HG03064 (cell line): ENCODE results near the gene GANAB.
"Not testable (repeated sequence)": the region's sequence is repeated elsewhere in the genome, so short reads cannot be mapped to it uniquely, and the experiment has no call there.

ENCODE experiments used
- ATAC-seq: cut with Tn5 transposase; IDR thresholded peaks from one replicate; pipeline ENCODE4 v1.9.1; 2021; ENCODE audit warnings: low read depth; ENCODE audit not compliant: unreplicated experiment

Gene GANAB

DNA sequence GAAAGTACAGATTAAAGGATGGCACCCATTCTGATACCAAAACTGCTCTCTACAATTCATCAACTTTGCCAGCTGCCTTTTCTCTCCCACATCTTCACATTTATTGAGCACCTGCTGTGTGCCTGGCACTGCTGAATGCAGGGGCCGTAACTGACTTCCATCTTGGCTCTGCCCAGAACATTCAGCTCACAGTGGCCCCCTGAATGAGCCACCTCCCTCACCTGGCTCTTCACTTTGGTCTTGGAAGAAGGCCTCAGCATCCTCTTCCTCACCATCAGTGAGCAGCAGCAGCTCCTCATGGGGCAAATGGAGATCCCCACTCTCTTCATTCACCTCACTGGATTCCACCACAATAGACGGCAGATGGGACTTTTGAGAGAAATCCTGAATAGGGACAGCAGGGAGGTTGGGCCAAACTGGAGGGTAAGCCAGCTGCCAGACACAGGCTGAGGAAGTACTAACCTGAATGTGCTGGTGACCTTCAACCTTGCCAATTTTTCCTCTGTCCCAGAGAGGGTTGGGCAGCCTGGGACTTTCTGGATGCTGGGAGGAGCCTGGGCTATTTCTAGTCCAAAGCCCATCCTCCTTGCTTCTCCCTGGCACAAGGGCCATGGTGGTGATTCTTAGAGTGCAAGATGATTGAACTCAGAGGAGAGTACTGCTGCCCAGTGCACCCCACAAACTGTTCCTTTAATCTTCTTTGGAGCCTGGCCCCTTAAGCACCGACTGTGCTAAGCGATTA lies 23.2 kb upstream of the GANAB start:
- ATAC-seq = no peak

DNA sequence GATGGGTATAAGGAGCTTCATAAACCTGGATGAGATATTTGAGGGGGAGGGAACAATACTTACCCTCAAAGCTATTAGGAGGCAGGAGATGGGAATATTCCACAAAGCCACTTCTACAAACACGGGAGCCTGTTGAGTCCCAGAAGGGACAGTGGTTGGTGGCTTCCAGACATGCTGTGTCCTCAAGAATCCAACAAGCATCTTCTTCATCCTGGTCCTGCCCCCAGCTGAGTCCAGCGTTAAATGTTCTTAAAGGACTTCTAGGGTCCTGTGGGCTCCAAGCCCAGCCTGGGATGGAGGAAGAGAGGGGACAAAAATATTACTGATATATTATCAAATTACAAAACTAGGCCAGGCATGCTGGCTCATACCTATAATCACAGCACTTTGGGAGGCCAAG lies 21.0 kb upstream of the GANAB start:
- no peak for ATAC-seq

DNA sequence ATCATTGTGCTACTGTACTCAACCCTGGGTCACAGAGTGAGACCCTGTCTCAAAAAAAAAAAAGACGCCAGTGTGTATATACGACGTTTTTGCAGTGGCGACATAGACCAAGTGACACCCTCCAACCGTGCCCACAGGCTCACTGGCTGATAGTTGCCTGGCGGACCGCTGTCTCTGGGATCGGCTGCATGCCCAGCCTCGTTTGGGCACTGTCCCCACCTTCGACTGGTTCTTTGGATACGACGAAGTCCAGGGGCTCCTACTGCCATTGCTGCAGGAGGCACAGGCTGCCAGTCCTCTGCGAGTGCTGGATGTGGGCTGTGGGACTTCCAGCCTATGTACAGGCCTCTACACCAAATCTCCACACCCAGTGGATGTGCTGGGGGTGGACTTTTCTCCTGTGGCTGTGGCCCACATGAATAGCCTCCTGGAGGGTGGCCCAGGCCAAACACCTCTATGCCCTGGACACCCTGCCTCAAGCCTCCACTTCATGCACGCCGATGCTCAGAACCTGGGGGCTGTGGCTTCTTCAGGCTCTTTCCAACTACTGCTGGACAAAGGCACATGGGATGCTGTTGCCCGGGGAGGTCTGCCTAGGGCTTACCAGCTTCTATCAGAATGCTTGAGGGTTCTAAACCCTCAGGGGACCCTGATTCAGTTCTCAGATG lies 20.0 kb upstream of the GANAB start:
- ATAC-seq = no peak

DNA sequence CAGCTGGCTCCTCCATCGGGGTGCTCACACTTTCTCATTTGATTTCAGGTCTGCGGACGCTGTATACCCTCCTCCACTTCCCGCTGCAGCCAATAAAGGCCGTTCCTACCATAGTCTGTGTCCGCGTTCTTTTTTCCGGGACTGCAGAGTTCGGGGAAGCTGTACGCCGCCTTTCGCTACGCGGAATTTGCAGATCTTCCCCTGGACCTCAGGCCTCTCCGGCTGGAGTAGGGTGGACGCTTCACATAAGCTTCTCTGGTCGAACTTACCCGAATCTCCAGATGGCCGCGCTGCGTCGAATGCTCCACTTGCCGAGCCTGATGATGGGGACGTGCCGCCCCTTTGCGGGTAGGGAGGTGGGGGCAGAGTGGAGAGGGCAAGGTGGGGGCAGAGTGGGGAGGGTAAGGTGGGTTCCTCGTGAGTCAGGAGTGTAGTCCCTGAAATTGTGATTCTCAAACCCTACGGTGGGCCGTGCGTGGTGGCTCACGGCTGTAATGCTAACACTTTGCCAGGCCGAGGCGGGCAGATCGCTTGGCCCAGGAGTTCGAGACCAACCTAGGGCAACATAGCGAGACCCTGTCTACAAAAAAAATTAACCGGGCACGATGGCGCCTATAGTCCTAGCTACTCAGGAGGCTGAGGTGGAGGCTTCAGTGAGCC lies 19.3 kb upstream of the GANAB start:
- no peak for ATAC-seq

DNA sequence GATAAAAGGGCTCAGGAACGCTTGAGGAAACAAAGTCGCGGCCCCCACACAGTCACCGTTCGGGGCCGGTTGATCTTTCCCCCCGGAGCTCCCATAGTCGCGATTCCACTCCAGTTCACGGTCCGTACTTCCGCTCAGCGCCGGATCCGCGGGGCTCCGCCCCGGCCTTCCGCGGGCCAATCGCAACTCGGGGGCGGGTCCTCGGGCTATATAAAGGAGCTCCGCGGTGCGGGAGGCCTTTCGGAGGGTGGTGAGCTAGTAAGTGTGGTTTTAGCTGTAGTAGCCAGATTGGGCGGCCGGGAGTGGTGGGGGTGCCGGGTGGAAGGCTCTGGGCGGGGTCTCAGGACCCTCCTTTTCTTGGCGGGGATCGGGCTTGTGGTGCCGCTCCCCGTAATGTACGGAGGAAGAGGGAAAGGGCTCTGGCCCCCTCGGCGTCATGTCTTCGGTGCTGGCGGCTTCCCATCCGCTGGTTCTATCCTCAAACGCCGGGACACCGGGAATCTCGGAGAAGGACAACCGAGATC lies 18.7 kb upstream of the GANAB start, which contains the start of the genes C11orf98 and CSKMT:
C11orf98 (minus strand) TSS at position 136 of the 524 bp plus-strand sequence; CDS start at position 95, 41 bp downstream.
CSKMT (plus strand) TSS at position 238 of the 524 bp plus-strand sequence. CDS start 568 bp downstream, outside the sequence.
- ATAC-seq = peak; percentile 74

DNA sequence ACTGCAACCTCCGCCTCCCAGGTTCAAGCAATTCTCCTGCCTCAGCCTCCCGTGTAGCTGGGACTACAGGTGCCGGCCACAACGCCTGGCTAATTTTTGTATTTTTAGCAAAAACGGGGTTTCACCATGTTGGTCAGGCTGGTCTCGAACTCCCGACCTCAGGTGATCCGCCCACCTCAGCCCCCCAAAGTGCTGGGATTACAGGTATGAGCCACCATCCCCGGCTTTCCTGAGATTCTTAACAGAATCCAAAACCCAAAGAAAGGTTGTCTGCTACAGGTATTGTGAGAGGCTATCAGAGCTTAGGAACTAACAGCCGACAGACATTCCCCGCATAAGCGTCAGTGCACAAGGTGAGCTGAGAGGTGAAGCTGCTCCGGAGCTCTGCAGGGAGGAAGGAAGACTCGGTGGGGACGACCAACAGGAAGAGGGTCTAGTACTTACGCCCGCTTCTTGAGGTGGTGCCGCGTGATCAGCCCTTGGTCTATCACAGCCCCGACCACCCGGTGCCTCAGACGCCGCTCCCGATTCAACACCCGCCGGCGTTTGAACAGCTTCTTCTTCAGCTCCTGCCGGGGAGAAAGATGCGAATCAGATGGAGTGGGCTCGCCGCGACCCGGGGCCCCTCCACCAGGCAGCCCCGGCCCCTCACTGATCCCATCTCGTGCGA lies 18.1 kb upstream of the GANAB start:
- ATAC-seq = peak; percentile 29

DNA sequence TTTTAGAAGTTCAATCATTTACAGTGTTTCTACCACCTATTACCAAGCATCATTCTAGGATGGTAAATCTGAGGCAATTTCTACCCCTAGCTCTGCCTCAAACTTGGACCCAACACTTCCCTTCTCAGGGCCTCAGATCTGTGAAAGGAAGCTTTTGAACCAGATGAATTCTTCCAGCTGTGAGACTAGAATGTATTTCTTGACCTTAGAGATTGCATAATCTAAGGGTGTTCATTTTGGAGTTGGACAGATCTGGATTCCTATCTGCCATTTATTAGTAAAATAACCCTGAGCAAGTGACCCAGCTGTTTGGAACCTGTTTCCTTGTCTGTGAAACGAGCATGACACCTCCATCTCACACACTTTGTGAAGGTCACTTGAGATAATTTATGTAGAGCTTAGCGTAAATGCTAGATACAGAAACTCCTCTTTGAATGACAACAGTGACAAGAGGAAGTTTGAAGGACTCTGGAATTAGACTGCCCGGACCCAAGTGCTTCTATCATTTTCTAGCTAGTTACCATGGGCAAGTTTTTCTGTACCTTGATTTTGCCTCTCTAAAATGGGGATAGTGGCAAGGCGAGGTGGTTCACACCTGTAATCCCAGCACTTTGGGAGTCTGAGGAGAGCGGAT lies 10.5 kb upstream of the GANAB start:
- ATAC-seq = no peak

DNA sequence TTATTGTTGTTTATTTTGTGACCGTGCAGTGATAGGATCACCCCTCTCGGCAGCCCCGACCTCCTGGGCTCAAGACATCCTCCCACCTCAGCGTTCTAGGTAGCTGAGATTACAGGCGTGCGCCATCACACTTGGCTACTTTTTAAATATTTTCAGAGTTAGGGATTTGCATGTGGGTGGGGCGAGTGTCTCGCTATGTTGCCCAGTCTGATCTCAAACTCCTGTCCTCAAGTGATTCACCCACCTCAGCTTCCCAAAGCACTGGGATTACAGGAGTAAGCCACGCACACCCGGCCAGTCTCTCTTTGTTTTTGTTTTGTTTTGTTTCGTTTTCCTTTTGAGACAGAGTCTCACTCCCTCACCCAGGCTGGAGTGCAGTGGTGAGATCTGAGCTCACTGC lies 7.9 kb upstream of the GANAB start:
- ATAC-seq = no peak

DNA sequence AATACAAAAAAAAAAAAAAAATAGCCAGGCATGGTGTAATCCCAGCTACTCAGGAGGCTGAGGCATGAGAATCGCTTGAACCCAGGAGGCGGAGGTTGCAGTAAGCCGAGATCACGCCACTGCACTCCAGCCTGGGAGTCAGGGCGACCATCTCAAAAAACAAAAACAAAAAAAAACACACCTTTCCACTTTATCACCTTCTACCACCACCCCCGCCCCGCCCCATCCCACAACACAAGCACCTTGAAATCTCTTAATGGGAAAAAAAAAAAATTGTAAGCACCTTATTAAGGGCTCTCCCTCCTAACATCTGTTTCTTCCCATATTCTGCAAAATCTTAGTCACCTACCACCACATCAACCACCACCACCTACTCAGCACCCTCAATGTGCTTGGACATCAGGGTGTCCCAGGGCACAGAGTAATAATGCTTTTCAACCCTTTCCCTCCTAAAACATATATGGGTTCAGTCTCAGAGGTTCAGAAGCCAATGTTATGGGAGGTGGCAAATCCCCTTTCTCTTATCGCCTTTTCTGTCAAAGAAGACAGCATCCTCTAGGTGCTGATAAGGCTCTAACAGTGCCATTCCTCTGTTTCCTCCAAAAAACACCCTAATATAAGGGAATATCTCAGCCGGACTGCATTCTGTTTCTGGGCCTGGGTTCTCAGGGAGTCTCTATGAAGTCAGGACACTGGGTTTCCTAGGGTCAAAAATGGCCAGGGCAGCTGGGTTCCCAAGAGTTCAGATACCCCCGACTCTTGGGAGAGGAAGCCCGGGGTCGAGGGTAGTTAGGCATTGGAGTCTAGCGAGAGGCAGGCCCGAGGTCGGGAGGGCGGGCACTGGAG lies 6.0 kb upstream of the GANAB start:
- ATAC-seq = no peak

DNA sequence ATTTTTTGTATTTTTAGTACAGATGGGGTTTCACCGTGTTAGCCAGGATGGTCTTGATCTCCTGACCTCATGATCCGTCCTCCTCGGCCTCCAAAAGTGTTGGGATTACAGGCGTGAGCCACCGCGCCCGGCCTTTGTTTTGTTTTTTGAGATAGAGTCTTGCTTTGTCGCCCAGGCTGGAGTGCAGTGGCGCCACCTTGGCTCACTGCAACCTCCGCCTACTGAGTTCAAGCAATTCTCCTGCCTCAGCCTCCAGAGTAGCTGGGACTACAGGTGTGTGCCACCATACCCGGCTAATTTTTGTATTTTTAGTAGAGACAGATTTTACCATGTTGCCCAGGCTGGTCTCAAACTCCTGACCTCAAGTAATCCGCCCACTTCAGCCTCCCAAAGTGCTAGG lies 3.9 kb upstream of the GANAB start:
- not testable (repeated sequence) for ATAC-seq

DNA sequence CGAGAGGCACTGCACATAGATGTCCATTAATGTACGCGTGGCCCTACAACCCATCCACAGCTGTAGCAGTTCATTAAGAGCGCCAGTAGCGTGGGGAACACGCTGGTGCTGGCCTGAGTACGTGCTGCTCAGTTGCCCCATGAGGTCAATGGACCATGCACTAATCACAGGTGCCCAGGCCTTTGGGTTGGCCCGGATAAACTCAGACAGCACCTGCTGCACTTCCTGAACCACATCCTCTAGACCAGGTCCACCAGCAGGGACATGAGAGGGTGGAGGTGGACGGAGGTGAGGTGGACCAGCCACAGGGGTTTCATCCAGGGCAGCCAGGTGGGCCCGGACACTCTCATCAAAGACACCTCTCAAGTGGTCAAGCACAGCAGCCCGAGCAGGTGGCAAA lies 3.1 kb upstream of the GANAB start:
- ATAC-seq = no peak

DNA sequence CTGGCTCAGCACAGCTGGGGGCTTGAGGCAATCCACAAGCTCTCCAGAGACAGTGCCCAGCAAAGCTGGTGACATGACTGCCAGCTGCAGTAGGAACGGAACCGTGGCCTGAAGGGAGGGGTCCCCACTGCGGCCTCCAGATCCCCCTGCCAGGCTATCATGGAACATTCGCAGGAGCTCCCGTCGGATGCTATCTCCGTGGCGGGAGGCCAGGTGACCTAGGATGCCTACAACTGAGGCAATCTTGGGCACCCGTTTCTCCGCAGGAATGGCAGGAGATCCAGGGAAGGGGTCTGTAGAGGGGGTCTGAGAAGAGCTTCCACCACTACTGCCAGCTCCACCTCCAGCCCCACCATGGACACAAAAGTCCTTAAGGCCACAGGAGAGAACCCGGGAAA lies 2.6 kb upstream of the GANAB start:
- ATAC-seq = no peak

DNA sequence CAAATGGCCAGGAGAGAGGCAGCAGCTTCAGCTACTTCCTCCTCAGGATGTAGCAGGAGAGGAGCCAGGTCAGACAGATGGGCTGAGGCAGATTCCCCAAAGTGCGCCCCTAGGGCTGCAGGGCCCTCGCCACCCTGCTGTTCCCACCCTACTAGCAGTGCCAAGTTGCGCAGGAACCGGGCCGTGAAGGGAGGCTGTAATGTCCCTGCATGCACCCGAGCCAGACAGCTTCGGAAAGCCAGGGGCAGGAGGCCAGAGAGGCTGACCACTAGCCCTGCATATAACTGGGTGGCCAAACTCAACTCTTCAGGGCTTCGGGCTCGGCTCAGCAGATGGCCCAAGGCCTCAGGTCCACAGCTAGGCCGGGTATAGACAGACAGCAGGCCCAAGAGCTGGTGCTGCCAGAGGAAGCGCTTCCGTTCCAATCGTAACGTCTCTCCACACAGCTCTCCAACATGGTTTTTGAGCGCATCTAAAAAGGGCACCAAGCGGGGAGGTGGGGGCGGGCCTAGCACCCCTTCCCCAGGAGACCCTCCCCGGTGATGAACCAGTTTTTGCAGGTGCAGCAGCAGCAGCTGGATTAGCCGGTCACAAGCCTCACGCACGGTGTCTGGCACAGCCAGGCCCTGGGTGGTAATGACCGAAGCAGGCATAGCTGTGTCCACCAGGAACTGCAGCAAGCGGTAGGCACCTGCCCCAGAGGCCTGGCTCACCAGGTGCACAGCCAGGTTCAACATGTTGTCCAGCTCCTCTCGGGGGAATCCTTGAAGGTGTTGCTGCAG lies 2.0 kb upstream of the GANAB start:
- no peak for ATAC-seq

DNA sequence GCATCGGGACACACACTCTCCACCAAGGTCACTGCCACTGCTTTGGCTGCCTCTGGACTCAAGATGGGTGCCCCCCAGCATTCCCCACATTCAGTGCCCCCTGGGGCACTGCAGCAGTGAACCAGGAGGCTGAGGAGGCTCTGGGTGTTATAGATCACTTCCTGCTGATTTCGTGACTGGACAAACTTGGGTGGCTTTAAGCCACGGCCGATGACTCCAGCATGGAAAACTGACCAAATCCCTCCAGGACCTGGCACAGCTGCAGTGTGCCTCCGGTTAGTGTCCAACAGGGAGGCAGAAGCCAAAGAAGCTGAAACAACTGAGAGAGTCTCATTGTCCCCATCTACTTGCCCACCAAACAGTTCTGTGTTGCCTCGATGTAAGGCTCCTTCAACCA lies 1.2 kb upstream of the GANAB start:
- ATAC-seq = no peak

DNA sequence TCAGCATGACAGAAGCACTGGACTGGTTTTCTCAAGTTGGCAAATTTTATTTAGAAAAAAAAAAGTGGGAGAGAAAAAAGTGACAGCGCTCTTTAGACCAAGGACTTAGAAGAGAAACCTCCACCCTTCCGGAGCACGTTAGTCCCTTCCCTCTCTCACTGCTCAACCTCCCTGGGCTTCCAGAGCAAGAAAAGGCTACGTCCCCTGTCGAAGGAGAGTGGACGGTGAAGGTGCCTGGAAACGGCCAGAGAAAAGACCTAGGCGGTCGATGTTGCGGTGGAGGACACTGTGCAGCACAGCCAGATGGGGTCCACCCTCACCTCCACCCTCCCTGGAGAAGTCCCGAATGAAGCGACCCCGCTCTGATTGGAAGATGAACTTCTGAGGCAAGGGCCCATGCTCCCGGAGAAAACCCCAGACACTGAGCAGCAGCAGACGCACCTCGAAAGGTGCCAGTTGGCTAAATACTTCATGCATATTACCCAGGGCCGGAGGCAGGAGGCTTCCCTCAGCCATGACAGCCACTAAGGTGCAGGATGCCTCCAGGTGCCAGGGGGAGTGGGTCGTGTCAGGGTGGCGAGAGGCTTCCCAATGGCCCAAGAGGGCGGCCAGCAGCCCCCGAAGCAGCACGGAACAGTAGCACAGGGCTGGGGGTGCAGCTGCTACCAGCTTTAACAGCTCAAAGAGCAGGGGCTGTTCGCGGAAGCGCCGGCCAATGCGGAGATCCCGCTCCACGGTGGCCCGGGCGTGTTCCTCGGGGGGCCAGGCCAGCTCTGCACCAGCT lies 604 bp upstream of the GANAB start:
- no peak for ATAC-seq

DNA sequence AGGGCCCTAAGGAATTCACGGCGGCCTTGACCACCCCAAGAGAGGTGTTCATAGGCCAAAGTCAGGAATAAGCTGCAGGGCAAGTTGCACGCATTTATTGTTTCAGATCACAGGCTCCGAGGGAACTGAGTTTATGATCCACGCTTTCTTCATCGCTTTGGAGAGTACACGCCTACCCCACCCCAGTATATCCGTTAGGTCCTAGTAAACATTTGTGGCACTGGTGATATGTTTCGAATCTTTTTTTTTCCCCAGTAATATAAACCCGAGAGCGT lies 805 bp downstream of the GANAB start:
- no peak for ATAC-seq

DNA sequence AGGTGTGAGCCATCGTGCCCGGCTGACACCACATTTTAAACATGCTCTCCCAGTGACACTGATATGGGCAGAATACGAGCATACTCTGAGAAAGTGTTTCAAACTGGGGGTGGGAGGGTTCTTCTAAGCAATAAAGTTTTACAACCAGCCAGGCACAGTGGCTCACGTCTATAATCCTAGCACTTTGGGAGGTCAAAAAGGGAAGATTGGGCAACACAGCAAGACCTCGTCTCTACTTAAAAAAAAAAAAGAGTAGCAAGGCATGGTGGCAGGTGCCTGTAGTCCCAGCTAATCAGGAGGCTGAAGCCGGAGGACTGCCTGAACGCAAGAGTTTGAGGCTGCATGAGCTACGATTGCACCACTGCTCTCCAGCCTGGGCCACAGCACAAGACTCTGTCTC lies 2.2 kb downstream of the GANAB start:
- no peak for ATAC-seq

DNA sequence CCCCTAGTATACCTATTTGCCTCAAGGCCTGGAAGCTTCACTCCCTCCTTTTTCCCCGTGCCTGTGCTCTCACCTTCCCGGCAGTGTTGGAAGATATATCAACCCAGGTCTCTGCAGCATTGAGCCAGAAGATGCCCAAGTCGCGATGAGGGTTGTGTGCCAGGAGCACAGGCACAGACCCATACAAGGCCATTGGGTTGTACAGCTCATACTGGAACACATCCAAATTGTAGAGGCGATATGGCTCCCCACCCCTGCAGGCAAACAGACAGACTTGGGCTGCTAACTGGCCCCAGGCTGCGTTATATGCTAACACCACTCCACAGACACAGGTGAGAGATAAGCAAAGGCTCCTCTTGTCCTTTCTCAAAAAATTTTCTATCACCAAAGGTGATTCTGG lies 13.9 kb downstream of the GANAB start:
- ATAC-seq = no peak
